GM10266 (cell line): Measurements from ENCODE around the gene IFIT2.

Experiments used
- DNase-seq: peaks from one replicate; pipeline ENCODE4 v3.0.0; 2012; ENCODE audit errors: extremely low spot score
- TF ChIP-seq, protein P1 (sequence below): IDR thresholded peaks from 2 replicates; pipeline ENCODE4 v1.5.1; 2012; ENCODE audit warnings: mild to moderate bottlenecking, low read depth; ENCODE audit not compliant: control insufficient read depth, insufficient read depth; ENCODE audit errors: missing control alignments

IFIT2 gene

DNA sequence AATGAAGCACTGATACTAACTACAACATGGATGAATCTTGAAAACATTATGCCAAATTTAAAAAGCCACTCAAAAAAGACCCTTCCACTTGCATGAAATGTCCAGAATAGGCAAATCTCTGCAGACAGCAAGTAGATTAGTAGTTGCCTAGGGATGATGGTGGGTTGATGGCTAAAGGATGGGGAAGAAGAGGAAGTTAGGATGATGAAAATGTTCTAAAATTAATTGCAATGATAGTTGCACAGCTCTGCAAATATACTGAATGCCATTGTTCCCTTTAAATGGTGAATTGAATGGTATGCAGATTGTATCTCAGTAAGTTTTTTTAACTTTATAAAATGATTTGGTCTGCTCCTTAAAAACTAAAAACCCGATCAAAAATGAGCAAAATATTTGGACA is 43.0 kb upstream of the IFIT2 start:
- no peak for DNase-seq
- TF ChIP-seq, protein P1, sequence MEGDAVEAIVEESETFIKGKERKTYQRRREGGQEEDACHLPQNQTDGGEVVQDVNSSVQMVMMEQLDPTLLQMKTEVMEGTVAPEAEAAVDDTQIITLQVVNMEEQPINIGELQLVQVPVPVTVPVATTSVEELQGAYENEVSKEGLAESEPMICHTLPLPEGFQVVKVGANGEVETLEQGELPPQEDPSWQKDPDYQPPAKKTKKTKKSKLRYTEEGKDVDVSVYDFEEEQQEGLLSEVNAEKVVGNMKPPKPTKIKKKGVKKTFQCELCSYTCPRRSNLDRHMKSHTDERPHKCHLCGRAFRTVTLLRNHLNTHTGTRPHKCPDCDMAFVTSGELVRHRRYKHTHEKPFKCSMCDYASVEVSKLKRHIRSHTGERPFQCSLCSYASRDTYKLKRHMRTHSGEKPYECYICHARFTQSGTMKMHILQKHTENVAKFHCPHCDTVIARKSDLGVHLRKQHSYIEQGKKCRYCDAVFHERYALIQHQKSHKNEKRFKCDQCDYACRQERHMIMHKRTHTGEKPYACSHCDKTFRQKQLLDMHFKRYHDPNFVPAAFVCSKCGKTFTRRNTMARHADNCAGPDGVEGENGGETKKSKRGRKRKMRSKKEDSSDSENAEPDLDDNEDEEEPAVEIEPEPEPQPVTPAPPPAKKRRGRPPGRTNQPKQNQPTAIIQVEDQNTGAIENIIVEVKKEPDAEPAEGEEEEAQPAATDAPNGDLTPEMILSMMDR, result no peak

DNA sequence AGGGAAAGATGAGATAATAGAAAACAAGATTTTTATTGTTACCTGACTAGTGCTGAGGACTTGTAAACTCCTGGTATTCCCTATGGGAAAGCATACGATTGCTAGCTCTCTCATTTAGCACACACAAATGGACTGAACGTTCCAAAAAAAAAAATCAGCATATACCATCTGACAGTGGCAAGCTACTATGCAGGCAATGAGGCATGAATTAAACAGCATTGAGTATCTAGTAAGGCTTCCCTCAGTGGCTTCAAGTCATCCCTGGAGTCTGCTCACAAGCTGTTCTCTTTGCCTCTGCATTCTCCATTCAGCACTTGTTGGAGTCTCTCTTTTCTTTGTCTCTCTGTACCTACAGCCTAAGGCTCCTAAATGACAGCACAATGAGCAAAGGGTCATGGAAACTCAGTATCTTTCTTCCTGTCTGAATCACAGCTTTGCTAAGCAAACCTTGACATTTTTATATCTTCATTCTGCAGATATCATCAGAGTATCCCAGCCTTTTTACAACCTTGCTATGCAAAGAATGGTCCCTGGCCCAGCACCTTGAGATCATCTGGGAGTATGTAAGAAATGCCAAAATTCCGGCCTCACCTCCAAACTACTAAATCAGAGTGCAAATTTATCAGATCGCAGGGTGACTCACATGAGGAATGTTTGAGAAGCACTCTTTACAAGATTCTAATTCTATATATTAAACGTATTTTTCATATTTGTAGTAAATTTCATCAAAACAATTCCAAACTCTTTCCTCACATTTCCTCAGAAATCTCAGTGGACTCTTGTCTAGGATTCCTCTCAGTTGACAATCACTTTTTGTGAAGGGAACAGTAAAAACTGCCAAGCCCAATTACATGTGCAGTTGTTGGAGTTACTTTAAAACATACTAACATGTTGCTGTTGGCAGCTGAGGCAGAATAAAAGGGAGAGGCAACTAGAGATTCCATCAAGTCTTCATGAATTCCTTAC is 39.5 kb upstream of the IFIT2 start:
- TF ChIP-seq, protein P1, result no peak
- no peak for DNase-seq

DNA sequence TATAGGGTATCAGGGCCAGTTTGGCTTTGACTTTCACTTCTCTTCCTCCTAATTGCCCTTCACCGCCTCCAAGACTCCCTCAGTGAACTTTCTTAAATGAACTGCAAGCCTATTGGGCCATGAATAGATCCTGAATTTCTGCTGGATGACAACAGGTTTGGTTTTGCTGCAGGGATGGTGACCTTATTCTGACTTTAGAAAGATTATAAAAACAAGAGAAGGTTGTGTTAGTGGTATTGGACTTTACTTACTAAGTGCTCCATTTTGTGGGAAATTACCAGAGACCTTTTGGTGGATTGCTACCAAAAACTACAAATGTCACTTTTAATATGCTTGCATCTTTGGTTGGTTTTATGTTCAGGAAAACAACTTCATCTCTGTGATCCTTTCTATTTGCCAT is 38.8 kb upstream of the IFIT2 start:
- TF ChIP-seq, protein P1, result no peak
- DNase-seq, result no peak

DNA sequence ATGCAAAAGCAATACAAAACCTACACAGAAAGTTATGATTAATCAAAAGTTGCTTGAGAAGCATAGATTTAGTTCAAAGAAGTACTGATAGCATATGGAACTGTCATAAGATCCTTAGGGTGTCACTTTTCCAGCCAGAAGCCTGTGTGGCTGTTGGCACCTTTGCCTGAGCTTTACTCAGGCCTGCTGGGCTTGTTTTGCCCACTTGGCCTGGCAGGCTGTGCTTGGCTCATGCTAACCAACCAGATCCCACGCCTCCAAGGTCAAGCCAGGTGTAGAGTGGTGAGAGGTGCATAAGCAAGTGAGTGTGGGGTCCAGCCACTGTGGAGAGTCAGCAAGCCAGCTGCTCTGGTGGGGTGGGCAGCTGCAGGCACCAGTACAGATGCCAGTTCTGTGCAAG is 38.3 kb upstream of the IFIT2 start:
- DNase-seq, result no peak
- TF ChIP-seq, protein P1, result no peak

DNA sequence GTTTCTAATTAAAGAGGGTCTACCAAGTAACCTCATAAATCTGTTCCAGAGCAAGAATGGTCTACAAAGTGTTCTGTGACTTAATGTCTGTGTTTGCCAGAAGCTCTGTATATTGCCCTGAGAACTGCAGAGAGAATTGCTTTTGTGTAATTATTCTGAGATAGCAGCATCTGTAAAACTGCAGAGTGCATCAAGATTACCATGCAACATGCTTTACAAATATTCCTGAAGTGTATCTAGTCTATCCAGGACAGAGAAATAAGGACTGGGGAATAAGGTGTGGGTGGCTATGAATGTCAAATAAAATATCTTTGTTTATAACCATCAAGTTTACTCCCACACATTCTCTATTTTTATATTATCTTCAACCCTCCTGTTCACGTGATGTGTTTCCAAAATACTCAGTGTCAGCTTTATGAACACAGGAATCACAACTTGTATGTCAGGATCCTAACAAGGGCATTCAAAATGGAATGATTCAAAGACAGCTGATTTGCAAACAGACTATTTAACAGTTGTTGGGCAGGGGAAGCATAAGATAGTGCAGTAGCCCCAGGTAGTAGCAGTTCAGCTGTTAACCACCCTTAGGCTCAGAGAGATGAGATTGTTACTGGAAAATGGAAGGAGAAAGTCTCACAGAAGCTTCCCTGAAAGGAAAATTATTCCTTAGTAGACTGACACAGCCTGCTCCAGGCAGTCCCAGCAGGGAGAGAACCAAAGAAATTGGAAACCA is 35.0 kb upstream of the IFIT2 start:
- TF ChIP-seq, protein P1, result no peak
- no peak for DNase-seq

DNA sequence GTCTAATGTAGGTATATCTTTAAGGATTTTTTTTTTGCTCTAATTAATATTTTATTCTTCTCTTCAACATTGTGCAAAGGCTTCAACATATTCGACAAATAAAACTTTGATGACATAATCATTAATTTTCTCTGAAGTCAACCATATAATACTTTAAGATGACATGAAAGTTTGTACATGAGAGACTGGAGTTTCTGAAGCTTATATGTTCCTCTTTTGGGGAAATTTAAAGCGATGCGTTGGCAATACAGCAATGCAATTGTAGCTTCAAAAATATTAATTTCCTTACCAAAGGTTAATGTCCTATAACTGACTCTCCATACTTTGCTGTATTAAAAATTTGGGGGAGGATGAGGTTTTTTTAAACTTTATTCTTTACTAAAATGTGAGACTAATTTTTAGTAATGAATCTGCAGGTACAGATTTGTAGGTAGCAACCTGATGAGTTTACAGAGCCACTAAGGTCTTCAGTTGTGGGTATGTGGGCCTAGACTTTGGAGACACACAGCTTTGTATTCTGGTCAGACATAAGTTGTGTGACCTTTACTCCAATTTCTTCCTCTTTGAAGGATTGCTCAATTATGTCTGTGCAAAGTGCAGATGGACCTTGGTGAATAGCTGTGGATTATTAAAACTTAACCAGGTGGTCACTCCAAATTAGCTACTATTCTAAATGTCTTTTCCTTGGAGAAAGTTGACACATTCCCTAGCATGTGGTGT is 32.3 kb upstream of the IFIT2 start:
- TF ChIP-seq, protein P1, result no peak
- no peak for DNase-seq
